GM23338 (cell line): Measurements from ENCODE around the gene WNT9A. TPM values are rescaled to one million over a fixed set of nuclear protein-coding genes. Genes with fewer than 3 reads are reported as not detected.

Experiments
- ATAC-seq: fragments of 200-7000 bp; cut with Tn5 transposase; 3 replicates; pipeline ENCODE4 v1.9.1; 2020
- DNase-seq: peaks from one replicate; pipeline ENCODE4 v3.0.0-alpha.2; 2015; ENCODE audit warnings: low spot score
- H2AFZ ChIP-seq: fragments of 200-600 bp; sonication (generic); 2 replicates; pipeline ENCODE4 v1.8.0; 2016; ENCODE audit warnings: antibody characterized with exemption, mild to moderate bottlenecking, moderate library complexity
- H3F3A ChIP-seq: fragments of 200-600 bp; sonication (generic); replicated peaks from 2 replicates; pipeline ENCODE4 v1.8.0; 2017; ENCODE audit warnings: antibody characterized with exemption, mixed run types, low read depth
- H3K27ac ChIP-seq: fragments of 200-600 bp; sonication (generic); 2 replicates; pipeline ENCODE4 v1.6.1; 2016; ENCODE audit warnings: low read depth
- H3K27me3 ChIP-seq: fragments of 200-600 bp; sonication (generic); 2 replicates; pipeline ENCODE4 v1.8.0; 2016; ENCODE audit warnings: mild to moderate bottlenecking, mixed run types, moderate library complexity; ENCODE audit not compliant: insufficient read depth
- H3K36me3 ChIP-seq: fragments of 200-600 bp; sonication (generic); 2 replicates; pipeline ENCODE4 v1.8.0; 2016; ENCODE audit warnings: mild to moderate bottlenecking; ENCODE audit not compliant: insufficient read depth
- H3K4me1 ChIP-seq: fragments of 200-600 bp; sonication (generic); 2 replicates; pipeline ENCODE4 v1.8.0; 2016; ENCODE audit warnings: mild to moderate bottlenecking, moderate library complexity; ENCODE audit not compliant: insufficient read depth
- H3K4me2 ChIP-seq: fragments of 200-600 bp; sonication (generic); 2 replicates; pipeline ENCODE4 v1.7.1; 2017; ENCODE audit warnings: mixed run types
- H3K4me3 ChIP-seq: fragments of 200-600 bp; sonication (generic); 2 replicates; pipeline ENCODE4 v1.6.1; 2016; ENCODE audit warnings: mixed run types
- H3K79me2 ChIP-seq: fragments of 200-600 bp; sonication (generic); replicated peaks from 2 replicates; pipeline ENCODE4 v1.8.0; 2017; ENCODE audit warnings: mild to moderate bottlenecking; ENCODE audit not compliant: insufficient read depth
- H3K9me2 ChIP-seq: fragments of 200-600 bp; sonication (generic); 2 replicates; pipeline ENCODE4 v1.8.0; 2017; ENCODE audit not compliant: insufficient read depth
- H4K20me1 ChIP-seq: fragments of 200-600 bp; sonication (generic); replicated peaks from 2 replicates; pipeline ENCODE4 v1.8.0; 2017; ENCODE audit warnings: mild to moderate bottlenecking; ENCODE audit not compliant: insufficient read depth
- H3K27ac Mint-ChIP-seq: 2 replicates; pipeline ENCODE4 v1.8.0; 2020; ENCODE audit warnings: inconsistent platforms, mild to moderate bottlenecking, moderate library complexity, mixed read lengths
- H3K27me3 Mint-ChIP-seq: 3 replicates; pipeline ENCODE4 v1.8.0; 2022; ENCODE audit warnings: low read depth, mild to moderate bottlenecking, moderate library complexity, mixed read lengths, inconsistent platforms; ENCODE audit not compliant: insufficient read depth, poor library complexity
- H3K36me3 Mint-ChIP-seq: 3 replicates; pipeline ENCODE4 v1.8.0; 2021; ENCODE audit warnings: low read depth, mild to moderate bottlenecking, inconsistent platforms, moderate library complexity, mixed read lengths
- H3K4me1 Mint-ChIP-seq: 3 replicates; pipeline ENCODE4 v1.8.0; 2020; ENCODE audit warnings: mild to moderate bottlenecking, inconsistent platforms, mixed read lengths
- H3K4me3 Mint-ChIP-seq: 3 replicates; pipeline ENCODE4 v1.8.0; 2021; ENCODE audit warnings: moderate library complexity, mild to moderate bottlenecking, inconsistent platforms, mixed read lengths
- H3K9me3 Mint-ChIP-seq: 3 replicates; pipeline ENCODE4 v1.8.0; 2020; ENCODE audit warnings: moderate library complexity, mild to moderate bottlenecking, inconsistent platforms, mixed read lengths
- CREB1 ChIP-seq: fragments of 250-450 bp; sonication (Bioruptor Pico); IDR thresholded peaks from 2 replicates; pipeline ENCODE4 v1.5.0; 2020; ENCODE audit warnings: low read depth, mild to moderate bottlenecking, moderate library complexity
- CTCF ChIP-seq, 2 experiments: fragments of 200-600 bp in 1 of 2; sonication (generic) in 1 of 2; conservative IDR thresholded peaks; 2 replicates each; pipeline versions ENCODE4 v1.5.1 to v1.6.1; 2016 to 2017; ENCODE audit warnings: antibody characterized with exemption in 2 of 2, low read depth in 2 of 2, mild to moderate bottlenecking in 2 of 2, moderate library complexity in 1 of 2
- ETS1 ChIP-seq: IDR thresholded peaks from 2 replicates; pipeline ENCODE4 v1.6.1; 2016; ENCODE audit warnings: antibody characterized with exemption
- JUNB ChIP-seq: IDR thresholded peaks from one replicate; pipeline ENCODE4 v1.6.1; 2016; ENCODE audit warnings: antibody characterized with exemption; ENCODE audit not compliant: unreplicated experiment
- NANOG ChIP-seq: IDR thresholded peaks from 2 replicates; pipeline ENCODE4 v1.6.1; 2016; ENCODE audit warnings: antibody characterized with exemption, borderline replicate concordance
- POLR2AphosphoS5 ChIP-seq: IDR thresholded peaks from 2 replicates; pipeline ENCODE4 v1.6.1; 2016; ENCODE audit warnings: antibody characterized with exemption, low read depth
- REST ChIP-seq: IDR thresholded peaks from one replicate; pipeline ENCODE4 v1.6.1; 2018; ENCODE audit warnings: antibody characterized with exemption; ENCODE audit not compliant: unreplicated experiment
- ZNF114 ChIP-seq: fragments of 250-450 bp; sonication (Bioruptor Pico); IDR thresholded peaks from 2 replicates; pipeline ENCODE4 v1.5.0; 2020; ENCODE audit warnings: mild to moderate bottlenecking, moderate library complexity
- polyA plus RNA-seq: library from polyadenylated mRNA; unstranded; fragments of >200 nt; fragmentation: Nextera tagmentation; extraction: Ambion mirVana; gene quantifications from 2 replicates; pipeline ENCODE4 v1.2.1, GENCODE V29; 2016
- total RNA-seq: library from RNA; depleted of rRNA; stranded (reverse); fragments of >200 nt; shearing (Covaris generic); gene quantifications from 2 replicates; pipeline ENCODE4 v1.2.3, GENCODE V29; 2014

The WNT9A gene
- total and polyA plus RNA-seq, 2 experiments from 2014 or later: 0.06 to 2.0 TPM

GRCh38 chr1:227946624-227947385 lies 927 bp downstream of the WNT9A start:
- H3K27me3 ChIP-seq: peaks cover 24% of the 10 kb centered on the region
- H3F3A ChIP-seq: 0 out of 2 replicates have a peak, but pooled peaks cover 3% of the 10 kb centered on the region
- DNase-seq: peak; percentile 89
- no peaks in the 10 kb centered on the region for H3K9me2 ChIP-seq
- no peak overlapping the region for H3K27ac ChIP-seq
- peak overlapping the region; percentile 98 for H2AFZ ChIP-seq
- peak overlapping the region; percentile 82 for H3K4me3 ChIP-seq
- peaks cover 6% of the 10 kb centered on the region; the same call in 1 of the 2 replicates for H3K4me1 ChIP-seq
- H3K4me3 Mint-ChIP-seq: peak overlapping the region; percentile 81
- no peaks in the 10 kb centered on the region for H3K79me2 ChIP-seq
- peaks cover 9% of the 10 kb centered on the region; the same call in 2 of the 3 replicates for H3K4me1 Mint-ChIP-seq
- H3K4me2 ChIP-seq: peak overlapping the region; percentile 98
- no peaks in the 10 kb centered on the region for H3K9me3 Mint-ChIP-seq
- no peak overlapping the region for H3K27ac Mint-ChIP-seq
- no peaks in the 10 kb centered on the region for H3K36me3 ChIP-seq
- TF ChIP-seq NANOG: no peak
- TF ChIP-seq CTCF (conservative IDR thresholded peaks at IDR 0.05; ENCODE audit: low read depth in 2 of 2): peak; percentile 66 to 87
- no peak for TF ChIP-seq POLR2AphosphoS5
- TF ChIP-seq ETS1: no peak
- no peak for TF ChIP-seq REST
- TF ChIP-seq ZNF114 (CRISPR knock-in tag): no peak
- no peak for TF ChIP-seq JUNB
- TF ChIP-seq CREB1 (CRISPR knock-in tag): 0 out of 2 replicates have a peak, but pooled peaks have one; percentile 18
- H3K27me3 Mint-ChIP-seq: peaks cover 30% of the 10 kb centered on the region
- peaks cover 5% of the 10 kb centered on the region; the same call in 1 of the 2 replicates for H4K20me1 ChIP-seq
- H3K36me3 Mint-ChIP-seq: no peaks in the 10 kb centered on the region
- peak; percentile 77 for ATAC-seq
